Chondrocyte (in vitro differentiated cells): ENCODE data around the gene TRPM2. TPM values are rescaled to one million over a fixed set of nuclear protein-coding genes. Genes with fewer than 3 reads are reported as not detected.
A peak's percentile ranks its signal among the peaks of the same experiment; 100 is the strongest.

Experiments
- DNase-seq: peaks from one replicate; pipeline ENCODE4 v3.0.0; 2021; ENCODE audit warnings: mixed read lengths, low spot score
- H3K27ac Mint-ChIP-seq: one replicate; pipeline ENCODE4 v1.8.0; 2021; ENCODE audit warnings: mild to moderate bottlenecking, moderate library complexity, mixed read lengths; ENCODE audit not compliant: unreplicated experiment
- H3K27me3 Mint-ChIP-seq: 2 replicates; pipeline ENCODE4 v1.8.0; 2021; ENCODE audit warnings: low read depth, mixed read lengths
- H3K36me3 Mint-ChIP-seq: 2 replicates; pipeline ENCODE4 v1.8.0; 2021; ENCODE audit warnings: low read depth, mixed read lengths
- H3K4me1 Mint-ChIP-seq: 2 replicates; pipeline ENCODE4 v1.8.0; 2021; ENCODE audit warnings: low read depth, mild to moderate bottlenecking, mixed read lengths
- H3K4me3 Mint-ChIP-seq: one replicate; pipeline ENCODE4 v1.8.0; 2021; ENCODE audit warnings: mild to moderate bottlenecking, moderate library complexity, mixed read lengths; ENCODE audit not compliant: unreplicated experiment
- H3K9me3 Mint-ChIP-seq: 2 replicates; pipeline ENCODE4 v1.8.0; 2021; ENCODE audit warnings: low read depth, mixed read lengths
- CTCF ChIP-seq: fragments of 200-600 bp; sonication (generic); IDR thresholded peaks from 2 replicates; pipeline ENCODE4 v1.5.0; 2021; ENCODE audit warnings: antibody characterized with exemption, mild to moderate bottlenecking, moderate library complexity
- total RNA-seq: library from RNA; stranded (reverse); gene quantifications from 3 replicates; pipeline ENCODE4 v1.2.1, GENCODE V29; 2021

Gene TRPM2
- total RNA-seq, 1 donor from 2014 or later: 0.32 TPM

GRCh38 chr21:44443291-44443890 is 90.0 kb downstream of the TRPM2 start:
- TF ChIP-seq CTCF: no peak
- peak; percentile 78 for DNase-seq
- H3K4me1 Mint-ChIP-seq: no peaks in the 10 kb centered on the region
- H3K4me3 Mint-ChIP-seq: no peak overlapping the region
- no peaks in the 10 kb centered on the region for H3K36me3 Mint-ChIP-seq
- peaks cover 10% of the 10 kb centered on the region for H3K27me3 Mint-ChIP-seq
- no peak overlapping the region for H3K27ac Mint-ChIP-seq
- no peaks in the 10 kb centered on the region for H3K9me3 Mint-ChIP-seq

- H3K27me3 Mint-ChIP-seq: peaks cover 13% of the 10 kb centered on the region
- no peak overlapping the region for H3K4me3 Mint-ChIP-seq
- H3K36me3 Mint-ChIP-seq: no peaks in the 10 kb centered on the region
- peak; percentile 82 for DNase-seq
- no peaks in the 10 kb centered on the region for H3K9me3 Mint-ChIP-seq
- H3K27ac Mint-ChIP-seq: no peak overlapping the region
- H3K4me1 Mint-ChIP-seq: no peaks in the 10 kb centered on the region
- no peak for TF ChIP-seq CTCF
These were observed 90.5 kb downstream of the TRPM2 start for GRCh38 chr21:44443891-44444285.

- TF ChIP-seq CTCF: peak; percentile 30
- H3K27me3 Mint-ChIP-seq: peaks cover 18% of the 10 kb centered on the region
- no peaks in the 10 kb centered on the region for H3K4me1 Mint-ChIP-seq
- H3K36me3 Mint-ChIP-seq: peaks cover 1% of the 10 kb centered on the region
- no peak overlapping the region for H3K27ac Mint-ChIP-seq
- peak; percentile 42 for DNase-seq
- no peaks in the 10 kb centered on the region for H3K9me3 Mint-ChIP-seq
- H3K4me3 Mint-ChIP-seq: no peak overlapping the region
These were observed 91.0 kb downstream of the TRPM2 start for GRCh38 chr21:44444286-44444931.

GRCh38 chr21:44445145-44445812 is 91.9 kb downstream of the TRPM2 start:
- H3K9me3 Mint-ChIP-seq: no peaks in the 10 kb centered on the region
- peaks cover 1% of the 10 kb centered on the region for H3K36me3 Mint-ChIP-seq
- DNase-seq: peak; percentile 47
- H3K4me1 Mint-ChIP-seq: no peaks in the 10 kb centered on the region
- no peak overlapping the region for H3K4me3 Mint-ChIP-seq
- peaks cover 22% of the 10 kb centered on the region for H3K27me3 Mint-ChIP-seq
- TF ChIP-seq CTCF: no peak
- H3K27ac Mint-ChIP-seq: no peak overlapping the region

GRCh38 chr21:44448651-44449131 is 95.3 kb downstream of the TRPM2 start:
- Mint-ChIP-seq H3K27me3 (peaks cover 43% of the 10 kb centered on the region), H3K4me3 (no peak overlapping the region), H3K4me1 (no peaks in the 10 kb centered on the region), H3K36me3 (peaks cover 1% of the 10 kb centered on the region), H3K27ac (no peak overlapping the region), H3K9me3 (peaks cover 17% of the 10 kb centered on the region)
- no peak for TF ChIP-seq CTCF
- DNase-seq: no peak
